Nucleus accumbens (tissue), 56 donors: ENCODE results near the gene LOC101059915.
"Not testable (repeated sequence)": the region's sequence is repeated elsewhere in the genome, so short reads cannot be mapped to it uniquely, and the experiment has no call there.

Experiments used
- DNase-seq, 56 donors: peaks; one replicate each; lab custom pipeline; 2025; lab: John Stamatoyannopoulos, UW

The LOC101059915 gene

DNA sequence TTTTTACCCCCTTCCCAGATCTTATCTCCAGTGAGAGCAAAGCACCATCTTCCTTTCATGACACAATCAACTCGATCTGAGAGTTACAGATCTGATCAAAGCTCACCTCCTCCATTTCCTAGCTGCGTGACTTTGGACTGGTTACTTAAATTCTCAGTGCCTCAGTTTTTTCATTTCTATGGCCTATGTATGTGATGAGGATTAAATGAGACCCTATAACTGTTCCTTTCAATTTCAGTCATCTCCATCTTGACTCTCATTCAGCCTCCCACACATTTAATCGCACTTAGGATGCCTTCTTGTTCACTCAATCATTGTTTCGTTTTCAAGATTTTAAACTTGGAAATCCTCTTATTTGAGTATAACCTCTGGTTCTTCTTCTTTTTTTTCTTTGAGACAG lies 28.9 kb upstream of the LOC101059915 start:
- DNase-seq, result no peak

DNA sequence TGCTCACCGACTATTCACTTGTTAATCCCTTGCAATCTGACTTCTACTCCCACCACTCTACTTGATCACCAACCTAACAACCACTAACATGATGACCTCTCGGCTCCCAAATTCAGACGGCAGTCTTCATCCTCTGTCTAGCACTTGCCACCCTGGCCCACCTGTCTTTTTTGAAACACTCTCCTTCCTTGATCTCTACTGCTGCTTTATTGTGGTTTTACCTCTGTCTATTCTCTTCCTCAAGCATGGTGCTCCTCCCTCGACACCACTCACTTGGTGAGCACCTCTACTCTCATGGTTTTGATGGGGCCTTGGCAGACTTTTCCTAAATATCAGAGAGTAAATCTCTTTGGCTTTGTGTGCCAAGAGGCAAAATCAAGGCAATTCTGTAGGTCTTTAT lies 27.3 kb upstream of the LOC101059915 start:
- no peak for DNase-seq

DNA sequence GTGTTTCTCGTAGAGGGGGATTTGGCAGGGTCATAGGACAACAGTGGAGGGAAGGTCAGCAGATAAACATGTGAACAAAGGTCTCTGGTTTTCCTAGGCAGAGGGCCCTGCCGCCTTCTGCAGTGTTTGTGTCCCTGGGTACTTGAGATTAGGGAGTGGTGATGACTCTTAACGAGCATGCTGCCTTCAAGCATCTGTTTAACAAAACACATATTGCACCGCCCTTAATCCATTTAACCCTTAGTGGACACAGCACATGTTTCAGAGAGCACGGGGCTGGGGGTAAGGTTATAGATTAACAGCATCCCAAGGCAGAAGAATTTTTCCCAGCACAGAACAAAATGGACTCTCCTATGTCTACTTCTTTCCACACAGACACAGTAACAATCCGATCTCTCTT lies 22.9 kb upstream of the LOC101059915 start:
- not testable (repeated sequence) for DNase-seq

DNA sequence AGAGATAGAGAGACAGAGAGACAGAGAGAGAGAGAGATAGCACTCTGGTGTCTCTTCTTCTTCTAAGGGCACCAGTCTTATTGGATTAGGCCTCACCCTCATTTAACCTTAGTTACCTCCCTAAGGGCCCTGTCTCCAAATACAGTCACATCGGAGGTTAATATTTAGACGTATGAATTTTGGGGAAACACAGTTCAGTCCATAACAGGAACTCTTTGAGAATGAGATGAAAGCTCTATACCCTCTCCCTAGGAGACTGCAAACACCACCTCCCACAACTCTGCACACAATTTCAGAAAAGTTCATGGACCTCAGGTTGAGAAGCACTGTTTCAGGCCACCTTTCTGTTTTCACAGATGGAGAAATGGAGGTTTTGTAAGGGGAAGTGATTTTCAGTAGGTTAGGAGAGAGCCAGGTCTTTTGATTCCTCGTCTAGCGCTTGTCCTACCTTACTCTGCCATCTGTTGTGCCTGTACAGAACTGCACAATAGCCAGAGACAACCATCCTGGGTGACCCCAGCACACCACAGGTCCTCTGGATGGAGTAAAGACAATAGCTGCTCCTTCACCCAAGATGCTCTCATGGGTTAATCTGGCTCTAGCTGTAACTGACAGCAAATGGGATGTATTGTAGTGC lies 16.9 kb upstream of the LOC101059915 start:
- no peak for DNase-seq

DNA sequence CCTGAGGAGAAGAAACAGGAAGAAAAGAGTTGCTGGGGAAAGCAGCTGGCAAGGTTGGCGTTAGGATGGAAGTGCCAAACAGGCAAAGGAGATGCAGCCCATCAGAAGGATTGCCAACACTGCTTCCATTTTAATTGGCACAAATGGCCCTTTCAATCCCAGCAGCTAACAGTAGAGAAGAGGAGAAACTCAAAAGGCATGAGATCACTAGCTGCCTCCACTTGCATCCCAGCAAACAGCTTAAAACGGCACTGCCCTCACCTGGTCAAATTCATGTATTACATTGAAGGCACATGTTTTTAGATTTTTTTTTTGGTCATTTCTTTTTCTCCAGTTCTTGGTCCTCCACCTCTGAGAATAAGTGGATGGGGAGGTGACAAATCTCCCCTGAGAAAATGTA lies 14.9 kb upstream of the LOC101059915 start:
- peak in 17 of 56 donors; percentile 1 to 63 (median 10) for DNase-seq

DNA sequence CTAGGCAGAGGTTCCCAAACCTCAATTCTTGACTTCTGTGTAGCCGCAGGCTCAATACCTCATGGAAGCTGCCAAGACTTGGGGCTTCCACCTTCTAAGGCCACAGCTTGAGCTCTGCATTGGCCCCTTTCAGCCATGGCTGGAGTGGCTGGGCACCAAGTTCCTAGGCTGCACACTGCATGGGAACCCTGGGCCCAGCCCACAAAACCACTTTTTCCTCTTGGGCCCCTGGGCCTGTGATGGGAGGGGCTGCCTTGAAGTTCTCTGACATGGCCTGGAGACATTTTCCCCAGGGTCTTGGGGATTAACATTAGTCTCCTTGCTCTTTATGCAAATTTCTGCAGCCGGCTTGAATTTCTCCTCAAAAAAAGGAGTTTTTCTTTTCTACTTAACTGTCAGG lies 14.0 kb upstream of the LOC101059915 start:
- DNase-seq, result no peak

DNA sequence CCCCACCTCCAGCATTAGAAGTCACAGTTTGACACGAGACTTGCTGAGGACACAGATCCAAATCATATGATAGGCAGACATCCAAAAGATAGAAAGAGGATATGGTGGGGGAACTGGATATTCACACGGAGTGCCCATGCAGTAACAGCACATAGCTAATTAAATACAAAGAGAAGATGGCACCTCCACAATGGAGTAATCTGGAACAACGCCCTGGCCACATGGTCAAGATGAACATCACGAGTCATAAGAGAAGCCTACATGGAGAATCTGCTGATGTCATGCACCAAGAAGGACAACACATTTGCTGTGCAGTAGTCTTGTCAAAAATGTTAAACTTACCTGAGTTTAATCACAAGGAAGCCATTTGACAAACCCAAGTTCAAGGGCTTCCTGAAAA lies 10.1 kb upstream of the LOC101059915 start:
- DNase-seq, result no peak

DNA sequence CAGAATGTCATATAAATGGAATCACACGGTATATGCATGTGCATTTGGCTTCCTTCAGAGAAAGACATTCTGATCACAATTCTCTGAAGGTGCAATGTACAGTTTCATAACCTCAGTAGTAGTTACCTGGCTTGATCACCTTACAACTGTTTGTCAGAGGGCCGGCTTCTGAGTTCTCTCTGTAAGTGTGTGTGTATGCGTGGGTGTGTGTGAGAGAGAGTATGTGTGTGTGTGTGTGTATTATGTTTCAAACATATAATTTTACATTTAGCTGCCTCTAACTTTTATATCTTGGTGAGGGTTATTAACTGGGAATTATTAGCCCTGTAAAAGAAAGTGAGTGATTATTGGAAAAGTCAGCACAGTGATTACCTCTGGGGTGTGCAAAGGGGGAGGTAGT lies 8.0 kb upstream of the LOC101059915 start:
- DNase-seq, result no peak

DNA sequence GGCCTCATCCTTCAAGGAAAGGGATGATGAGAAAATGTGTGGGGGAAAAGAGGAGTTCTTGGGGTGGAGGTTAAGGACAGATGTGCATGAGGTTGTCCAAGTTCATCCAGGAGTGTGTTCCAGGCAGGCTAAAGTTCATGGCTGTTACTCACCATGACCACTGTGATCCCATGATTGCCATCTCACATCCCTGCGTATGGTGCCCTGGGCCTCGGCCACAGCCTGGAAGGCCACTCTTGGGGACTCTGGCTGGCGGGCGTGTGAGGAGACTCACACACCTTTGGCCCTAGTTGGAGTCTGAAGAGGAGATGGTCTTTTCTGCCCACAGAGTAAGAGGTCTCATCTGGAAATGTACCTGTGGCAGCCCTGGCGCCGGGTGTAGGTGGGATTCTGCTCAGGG lies 7.4 kb upstream of the LOC101059915 start:
- DNase-seq, result no peak

DNA sequence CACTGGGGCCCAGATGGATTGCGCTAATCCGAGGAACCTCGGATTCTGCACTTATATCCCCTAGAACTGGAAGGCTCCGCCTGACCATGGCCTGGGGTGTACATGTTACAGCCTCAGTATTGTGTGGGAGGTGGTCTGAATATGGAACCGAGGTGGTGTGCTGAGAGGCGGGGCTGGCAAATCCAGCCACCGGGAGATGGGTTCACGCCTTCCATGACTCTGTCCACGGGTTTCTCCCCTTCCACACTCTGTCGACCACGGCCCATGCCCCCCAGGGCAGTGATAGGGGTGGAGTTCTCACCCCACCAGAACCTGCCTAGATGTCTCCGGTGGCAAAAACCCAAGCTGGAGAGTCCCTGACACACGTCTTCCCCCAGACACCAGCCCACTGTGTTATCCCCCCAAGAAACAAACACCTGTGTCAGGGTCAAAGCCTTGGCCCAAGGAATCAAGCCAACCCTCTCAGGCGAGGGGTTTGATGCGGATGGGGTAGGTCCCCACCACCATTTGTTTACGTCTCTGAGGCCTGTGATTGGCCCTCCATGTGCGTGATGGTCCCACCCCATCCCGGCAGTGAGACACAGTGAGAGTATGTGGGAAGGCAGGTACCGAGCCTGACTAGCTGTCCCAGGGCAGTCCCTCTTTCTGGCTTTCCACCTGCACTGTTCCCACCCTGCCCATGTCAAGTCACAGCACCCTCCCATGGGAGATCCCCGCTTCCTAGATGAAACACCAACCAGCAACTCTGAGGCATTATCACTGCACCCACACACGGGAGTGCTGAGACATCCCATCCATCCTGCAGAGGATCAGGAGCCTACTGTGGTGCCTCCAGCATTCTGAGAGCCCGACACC lies 6.6 kb upstream of the LOC101059915 start:
- DNase-seq, result peak in 5 of 56 donors; percentile 17 to 38 (median 28)

DNA sequence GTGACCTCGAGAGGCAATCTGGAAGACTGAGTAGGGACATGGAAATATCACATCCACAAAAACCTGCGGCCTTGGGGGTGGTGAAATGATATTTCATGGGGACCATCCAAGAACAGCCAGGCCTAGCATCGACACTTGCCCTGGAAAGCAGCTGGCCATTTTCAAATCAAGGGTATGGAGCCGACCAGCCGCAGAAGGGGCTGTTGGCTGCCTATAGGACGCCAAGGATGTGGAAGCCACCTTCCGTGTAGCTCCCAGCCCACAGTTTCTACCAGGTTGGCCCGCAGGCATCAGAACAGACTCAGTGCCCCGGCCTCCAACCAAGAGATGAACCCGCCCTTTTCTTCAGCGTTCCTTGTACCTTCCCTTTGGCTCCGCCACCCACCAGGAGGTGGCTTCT lies 5.4 kb upstream of the LOC101059915 start:
- no peak for DNase-seq

DNA sequence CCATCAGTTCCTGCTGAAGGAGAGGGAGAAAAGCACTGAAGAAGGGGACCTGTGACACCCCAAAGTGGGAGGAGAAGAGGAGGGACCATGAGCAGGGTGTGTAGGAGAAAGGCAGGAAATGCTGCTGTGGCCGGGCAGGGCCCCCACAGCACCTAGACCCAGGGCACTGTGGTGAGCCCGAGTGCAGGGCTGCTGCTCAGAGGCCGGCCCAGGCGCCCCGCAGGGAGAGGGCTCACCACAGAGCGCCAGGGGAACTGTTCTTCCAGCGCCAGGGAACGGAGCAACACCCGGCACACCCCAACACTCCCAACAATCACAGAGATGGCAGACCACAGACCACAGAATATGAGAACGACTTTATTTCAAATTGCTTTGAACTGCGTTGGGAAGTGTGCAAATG lies 4.7 kb upstream of the LOC101059915 start:
- not testable (repeated sequence) for DNase-seq

DNA sequence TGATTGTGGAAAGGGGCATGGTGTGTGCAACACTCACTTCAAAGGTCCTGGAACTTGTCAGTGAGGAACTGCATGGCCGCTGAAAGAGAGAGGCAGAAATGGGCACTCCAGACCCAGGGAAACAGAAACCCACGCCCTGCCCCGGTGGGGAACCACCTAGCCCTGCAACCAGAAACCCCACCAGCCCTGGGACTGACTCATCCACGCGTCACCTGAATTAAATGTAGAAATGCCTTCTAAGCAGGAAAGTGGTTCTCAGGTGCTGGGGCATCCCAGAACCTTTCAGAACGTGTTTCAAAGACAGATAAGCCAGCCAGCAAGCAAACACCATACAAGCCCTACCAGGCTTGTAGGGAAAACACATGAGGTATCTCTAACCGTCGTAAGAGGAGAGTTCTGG lies 4.1 kb upstream of the LOC101059915 start:
- not testable (repeated sequence) for DNase-seq

DNA sequence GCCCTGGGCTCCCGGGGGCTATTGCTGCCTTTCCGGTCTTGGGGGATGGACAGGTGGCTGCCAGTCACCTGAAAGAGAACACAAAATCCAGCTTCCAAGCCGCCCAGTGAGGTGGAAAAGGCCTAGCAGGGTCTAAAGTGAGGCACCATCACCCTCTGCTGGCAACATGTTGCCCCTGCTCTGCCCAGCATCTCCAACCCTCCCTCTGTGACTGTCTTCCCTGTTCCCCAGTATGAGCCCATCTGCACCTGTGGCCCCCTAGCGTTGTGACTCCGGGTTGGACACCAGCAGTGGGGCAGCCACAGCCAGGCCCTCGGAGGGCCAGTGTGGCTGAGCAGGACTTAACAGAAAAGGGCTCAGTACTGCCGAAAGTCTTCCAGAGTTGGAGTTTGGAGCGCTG lies 3.1 kb upstream of the LOC101059915 start:
- DNase-seq, result peak in 2 of 56 donors; percentile 2 to 4

DNA sequence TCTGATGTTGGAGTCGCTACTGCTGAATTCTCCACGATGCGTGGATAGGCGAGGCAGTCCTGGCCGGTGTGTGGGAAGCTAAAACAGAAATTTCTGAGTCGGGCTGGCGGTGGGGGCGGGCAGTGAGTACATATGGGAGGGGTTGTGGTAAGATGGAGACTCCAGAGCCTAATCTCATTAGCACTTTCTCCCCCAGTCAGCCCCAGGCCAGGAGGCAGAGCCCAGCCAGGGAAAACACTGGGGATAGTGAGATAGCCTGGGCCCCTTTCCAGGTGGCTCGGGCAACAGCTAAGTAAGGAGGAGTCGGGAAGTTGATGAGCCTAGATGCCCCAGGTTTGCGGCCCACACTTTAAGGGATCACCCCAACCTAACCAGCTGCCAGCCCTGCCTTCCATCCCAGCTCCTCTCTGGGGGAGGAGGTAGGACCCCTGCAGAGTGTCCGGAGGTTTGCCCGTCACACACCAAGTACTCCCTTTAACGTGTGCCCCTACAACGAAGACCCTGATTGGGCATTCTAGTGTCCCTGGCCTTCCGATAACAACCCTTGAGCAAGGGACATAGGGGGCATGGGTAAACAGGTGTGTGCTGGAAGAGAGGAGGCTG lies 2.4 kb upstream of the LOC101059915 start:
- DNase-seq, result peak in 1 of 56 donors; percentile 1

DNA sequence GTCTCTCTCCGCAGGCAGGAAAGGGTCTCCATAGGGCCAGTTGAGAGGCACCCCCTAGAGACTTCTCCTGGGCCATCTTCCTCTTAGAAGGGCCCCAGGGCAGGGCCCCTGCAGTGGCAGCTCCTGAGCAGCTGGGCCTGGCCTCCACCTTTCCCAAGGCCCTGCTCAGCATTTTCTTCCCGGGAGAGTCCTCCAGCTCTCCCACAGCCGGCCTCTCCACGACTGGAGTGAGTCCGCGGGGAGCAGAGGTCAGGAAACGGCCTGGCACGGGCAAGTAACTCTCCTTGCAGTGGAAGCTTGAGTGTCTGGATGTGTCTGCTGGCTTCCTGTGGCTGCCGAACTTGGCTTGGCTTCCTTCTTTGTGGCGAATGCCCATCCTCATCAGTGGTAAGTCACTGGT lies 1.6 kb upstream of the LOC101059915 start:
- no peak for DNase-seq

DNA sequence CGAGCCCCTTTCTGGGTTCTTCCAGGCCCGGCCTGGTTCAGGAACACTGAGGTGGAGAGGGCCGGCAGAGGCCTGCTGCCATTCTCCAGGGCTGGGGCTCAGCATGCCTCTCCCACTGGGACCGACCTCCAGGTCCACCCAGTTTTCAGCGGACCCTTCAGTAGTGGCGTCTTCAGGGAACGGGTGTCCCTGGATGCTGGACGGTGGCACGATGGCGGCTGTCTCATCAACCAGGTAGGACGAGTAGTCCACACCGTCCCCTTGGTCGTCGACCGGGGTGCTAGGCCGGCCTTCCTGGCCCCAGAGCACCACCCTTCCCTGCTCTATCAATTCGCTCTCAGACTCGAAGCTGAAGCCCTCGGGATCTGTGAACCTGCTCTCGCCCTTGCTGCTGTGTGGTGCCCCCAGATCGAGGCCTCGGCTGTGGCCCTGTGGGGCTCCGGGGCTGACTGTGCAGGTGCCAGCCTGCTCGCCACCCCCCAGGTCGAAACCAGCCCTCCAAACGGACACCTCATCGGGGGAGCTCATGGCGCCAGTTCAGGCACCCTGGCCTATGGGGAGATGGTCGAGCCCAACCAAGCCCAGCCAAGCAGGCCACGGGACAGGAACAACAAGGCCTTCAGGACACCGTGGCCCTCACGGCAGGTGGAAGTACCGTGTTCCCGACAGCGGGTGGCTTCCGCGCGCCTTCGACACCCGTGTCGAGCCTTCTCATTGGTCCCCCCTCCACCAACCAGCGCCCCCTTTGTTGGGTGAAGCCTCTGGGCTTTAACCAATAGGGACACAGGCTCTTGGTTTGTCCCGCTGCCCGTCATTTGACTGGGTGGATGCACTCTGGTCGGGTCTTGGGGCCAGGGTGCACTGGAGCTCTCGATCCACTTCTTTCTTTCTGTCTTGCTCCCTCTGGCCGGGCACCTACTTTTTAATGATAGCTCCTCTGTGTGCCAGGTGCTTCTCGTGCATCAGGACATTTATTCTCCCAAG lies 814 bp upstream of the LOC101059915 start:
- DNase-seq, result no peak

DNA sequence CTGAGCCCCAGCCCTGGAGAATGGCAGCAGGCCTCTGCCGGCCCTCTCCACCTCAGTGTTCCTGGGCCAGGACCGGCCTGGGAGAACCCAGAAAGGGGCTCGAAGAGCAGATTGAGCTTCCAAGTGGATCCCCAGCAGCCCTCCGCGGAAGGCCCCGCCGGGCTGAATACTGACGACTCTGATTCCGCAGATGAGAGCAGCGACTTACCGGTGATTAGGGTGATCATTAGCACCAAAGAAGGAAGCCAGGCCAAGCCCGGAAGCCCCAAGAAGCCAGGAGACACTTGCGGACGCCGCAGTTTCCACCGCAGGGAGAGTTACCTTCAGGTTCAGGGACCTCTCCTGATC lies 876 bp downstream of the LOC101059915 start:
- no peak for DNase-seq

DNA sequence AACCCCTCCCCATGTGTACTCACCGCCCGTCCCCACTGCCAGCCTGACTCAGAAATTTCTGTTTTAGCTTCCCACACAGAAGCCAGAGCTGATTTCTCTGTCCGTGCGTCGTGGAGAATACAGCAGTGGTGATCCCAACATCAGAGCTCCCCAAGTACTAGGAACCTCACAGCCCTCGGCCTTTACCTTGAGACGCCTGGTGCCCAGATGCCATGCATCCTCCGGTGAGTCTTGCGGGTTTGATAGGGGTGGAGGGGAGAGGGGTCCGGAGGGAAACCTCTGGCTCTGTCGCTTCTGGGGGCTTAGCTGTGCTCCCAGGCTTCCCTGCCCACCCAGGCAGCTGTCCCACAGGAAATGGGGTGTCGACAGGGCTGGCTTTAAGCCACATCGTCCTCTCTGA lies 2.1 kb downstream of the LOC101059915 start:
- no peak for DNase-seq

DNA sequence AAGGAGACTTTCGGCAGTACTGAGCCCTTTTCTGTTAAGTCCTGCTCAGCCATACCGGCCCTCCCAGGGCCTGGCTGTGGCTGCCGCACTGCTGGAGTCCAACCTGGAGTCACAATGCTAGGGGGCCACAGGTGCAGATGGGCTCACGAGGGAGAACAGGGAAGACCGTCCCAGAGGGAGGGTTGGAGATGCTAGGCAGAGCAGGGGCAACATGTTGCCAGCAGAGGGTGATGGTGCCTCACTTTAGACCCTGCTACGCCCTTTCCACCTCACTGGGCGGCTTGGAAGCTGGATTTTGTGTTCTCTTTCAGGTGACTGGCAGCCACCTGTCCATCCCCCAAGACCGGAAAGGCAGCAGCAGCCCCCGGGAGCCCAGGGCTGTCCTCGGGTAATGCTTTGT lies 2.6 kb downstream of the LOC101059915 start:
- peak in 6 of 56 donors; percentile 0 to 25 (median 8) for DNase-seq
